Breast epithelium (tissue), 3 donors: ENCODE data around the gene PGM5.

ENCODE experiments used
- POLR2A ChIP-seq: fragments of 450-650 bp; IDR thresholded peaks from one replicate; pipeline ENCODE4 v1.6.1; 2016; ENCODE audit warnings: antibody characterized with exemption, mild to moderate bottlenecking, moderate library complexity
- POLR2AphosphoS5 ChIP-seq, 3 donors: sonication (generic); formaldehyde crosslinking; IDR thresholded peaks; one replicate each; pipeline ENCODE4 v1.6.1; 2017; ENCODE audit warnings: antibody characterized with exemption in 3 of 3
- TF ChIP-seq, protein P1 (sequence below), 3 donors: fragments of 450-650 bp; IDR thresholded peaks; one replicate each; pipeline ENCODE4 v1.5.1; 2016 to 2017; ENCODE audit warnings: antibody characterized with exemption in 3 of 3, mild to moderate bottlenecking in 3 of 3, moderate library complexity in 3 of 3

GRCh38 chr9:68472119-68472518 lies 115.7 kb downstream of the PGM5 start:
- TF ChIP-seq POLR2A = no peak
- TF ChIP-seq, protein P1, sequence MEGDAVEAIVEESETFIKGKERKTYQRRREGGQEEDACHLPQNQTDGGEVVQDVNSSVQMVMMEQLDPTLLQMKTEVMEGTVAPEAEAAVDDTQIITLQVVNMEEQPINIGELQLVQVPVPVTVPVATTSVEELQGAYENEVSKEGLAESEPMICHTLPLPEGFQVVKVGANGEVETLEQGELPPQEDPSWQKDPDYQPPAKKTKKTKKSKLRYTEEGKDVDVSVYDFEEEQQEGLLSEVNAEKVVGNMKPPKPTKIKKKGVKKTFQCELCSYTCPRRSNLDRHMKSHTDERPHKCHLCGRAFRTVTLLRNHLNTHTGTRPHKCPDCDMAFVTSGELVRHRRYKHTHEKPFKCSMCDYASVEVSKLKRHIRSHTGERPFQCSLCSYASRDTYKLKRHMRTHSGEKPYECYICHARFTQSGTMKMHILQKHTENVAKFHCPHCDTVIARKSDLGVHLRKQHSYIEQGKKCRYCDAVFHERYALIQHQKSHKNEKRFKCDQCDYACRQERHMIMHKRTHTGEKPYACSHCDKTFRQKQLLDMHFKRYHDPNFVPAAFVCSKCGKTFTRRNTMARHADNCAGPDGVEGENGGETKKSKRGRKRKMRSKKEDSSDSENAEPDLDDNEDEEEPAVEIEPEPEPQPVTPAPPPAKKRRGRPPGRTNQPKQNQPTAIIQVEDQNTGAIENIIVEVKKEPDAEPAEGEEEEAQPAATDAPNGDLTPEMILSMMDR (IDR thresholded peaks at IDR 0.05) = no peak
- no peak for TF ChIP-seq POLR2AphosphoS5 (IDR thresholded peaks at IDR 0.05)
